ENCODE results near the gene HECTD2. TPM values are rescaled to one million over a fixed set of nuclear protein-coding genes. Genes with fewer than 3 reads are reported as not detected.
"Not testable (repeated sequence)": the region's sequence is repeated elsewhere in the genome, so short reads cannot be mapped to it uniquely, and the experiment has no call there.

The HECTD2 gene
- total RNA-seq, 2 experiments from 2014 or later, result 1.9 to 2.2 TPM

- no peaks in the 10 kb centered on the region for H3K36me3 Mint-ChIP-seq
- no peaks in the 10 kb centered on the region for H3K9me3 Mint-ChIP-seq
- H3K4me1 Mint-ChIP-seq, result peaks cover 3% of the 10 kb centered on the region
- peaks cover 18% of the 10 kb centered on the region for H3K27me3 Mint-ChIP-seq
- peak overlapping the region; percentile 59 for H3K27ac Mint-ChIP-seq
- POLR2A ChIA-PET, result no interaction called here
- peak; percentile 96 for ATAC-seq (ENCODE audit: low read depth)
- peak overlapping the region; percentile 33 for H3K4me3 Mint-ChIP-seq
- DNase-seq, result no peak
Measured at GRCh38 chr10:91389636-91390512, 20.3 kb upstream of the HECTD2 start.

GRCh38 chr10:91390513-91390825 is 19.7 kb upstream of the HECTD2 start:
- H3K4me1 Mint-ChIP-seq; POLR2A ChIA-PET; DNase-seq; ATAC-seq (ENCODE audit: low read depth); H3K36me3 Mint-ChIP-seq; H3K4me3 Mint-ChIP-seq; H3K27ac Mint-ChIP-seq; H3K9me3 Mint-ChIP-seq: not testable (repeated sequence)
- peaks cover 18% of the 10 kb centered on the region for H3K27me3 Mint-ChIP-seq

DNA sequence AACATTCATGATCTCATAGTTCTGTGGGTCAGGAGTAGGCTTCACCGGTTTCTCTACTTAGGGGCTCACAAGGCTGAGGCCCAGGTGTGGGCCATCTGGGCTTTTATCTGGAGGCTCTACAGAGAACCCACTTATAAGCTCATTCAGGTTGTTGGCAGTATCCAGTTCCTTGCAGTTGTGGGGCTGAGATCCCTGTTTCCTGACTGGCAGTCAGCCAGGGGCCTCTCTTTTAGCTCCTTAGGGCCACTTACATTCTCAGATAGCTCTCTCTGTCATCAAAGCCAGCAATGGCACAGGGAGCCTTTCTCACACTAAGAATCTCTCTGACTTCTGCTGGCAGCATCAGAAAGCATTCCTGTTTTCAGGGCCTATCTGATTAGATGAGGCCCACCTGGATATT is 18.2 kb upstream of the HECTD2 start:
- no peak for ATAC-seq (ENCODE audit: low read depth)
- DNase-seq, result no peak
- no peaks in the 10 kb centered on the region for H3K9me3 Mint-ChIP-seq
- peaks cover 2% of the 10 kb centered on the region for H3K36me3 Mint-ChIP-seq
- H3K27ac Mint-ChIP-seq, result no peak overlapping the region
- peaks cover 3% of the 10 kb centered on the region for H3K4me1 Mint-ChIP-seq
- H3K27me3 Mint-ChIP-seq, result peaks cover 24% of the 10 kb centered on the region
- no peak overlapping the region for H3K4me3 Mint-ChIP-seq
- POLR2A ChIA-PET, result interaction anchor here (0.7 kb wide), 1 partner anchor 1722 kb away, joined by 3 read pairs; no protein-coding TSS in a partner anchor

DNA sequence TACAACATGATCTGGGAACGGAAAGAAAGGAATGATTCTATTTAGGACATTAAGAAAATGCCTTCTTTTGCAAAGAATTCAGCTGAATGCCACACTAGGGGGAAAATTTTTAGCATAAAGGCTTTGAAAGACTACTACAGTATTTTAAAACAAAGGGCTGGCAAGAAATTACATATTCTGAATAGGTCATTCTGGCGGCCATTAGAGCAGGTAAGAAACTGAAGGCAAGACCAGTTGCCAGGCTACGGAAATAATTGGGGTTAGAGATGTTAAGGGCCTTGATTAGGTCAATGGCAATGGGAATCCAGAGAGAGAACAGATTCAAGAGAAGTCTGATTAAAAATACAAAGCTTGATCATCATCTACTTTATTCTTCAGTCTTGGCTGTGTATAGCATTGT is 3.8 kb upstream of the HECTD2 start:
- Mint-ChIP-seq H3K36me3 (no peaks in the 10 kb centered on the region), H3K4me1 (peaks cover 9% of the 10 kb centered on the region), H3K9me3 (no peaks in the 10 kb centered on the region), H3K4me3 (no peak overlapping the region), H3K27ac (no peak overlapping the region), H3K27me3 (peaks cover 26% of the 10 kb centered on the region)
- no peak for ATAC-seq (ENCODE audit: low read depth)
- no peak for DNase-seq
- POLR2A ChIA-PET, result no interaction called here

DNA sequence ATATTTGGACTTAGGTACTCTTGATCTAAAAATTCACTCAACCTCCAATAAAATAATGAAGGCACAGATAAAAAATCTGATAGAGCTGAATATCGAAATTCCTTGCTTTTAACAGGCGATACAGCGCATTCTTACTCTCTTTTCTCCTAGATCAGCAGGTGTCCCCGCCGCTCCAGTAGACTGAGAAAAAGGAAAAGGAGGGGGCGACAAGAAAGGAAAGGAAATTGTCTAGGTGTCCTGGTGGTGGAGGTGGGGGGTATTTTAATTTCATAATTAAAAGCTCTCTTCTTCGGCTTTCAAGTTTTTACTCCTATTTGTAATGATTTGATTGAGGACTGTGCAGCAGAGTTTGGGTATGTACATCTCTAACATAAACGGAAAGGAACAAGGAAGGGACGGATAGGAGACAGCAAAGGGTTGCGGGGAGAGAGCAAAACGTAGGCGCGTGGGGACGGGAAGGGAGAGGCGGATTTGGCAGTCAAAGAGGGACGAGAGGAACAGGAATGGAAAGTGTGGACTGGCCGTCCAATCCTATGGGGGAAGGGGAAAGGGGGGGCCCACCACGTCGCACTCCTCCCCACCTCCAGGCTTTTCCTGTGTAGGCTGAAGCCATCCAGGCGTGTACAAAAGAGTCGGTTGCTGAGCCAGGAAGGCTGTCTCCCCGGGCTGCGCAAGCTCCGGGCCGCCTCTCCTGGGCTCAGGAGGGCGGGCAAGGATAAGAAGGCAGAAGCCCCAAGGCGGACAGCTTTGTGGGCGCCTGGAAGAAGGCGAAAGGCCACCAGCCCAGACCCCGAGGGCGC is 875 bp upstream of the HECTD2 start:
- peak; percentile 44 for ATAC-seq (ENCODE audit: low read depth)
- H3K4me1 Mint-ChIP-seq, result peaks cover 11% of the 10 kb centered on the region
- POLR2A ChIA-PET, result interaction anchor here (0.7 kb wide), 1 partner anchor 111 kb away, joined by 4 read pairs; no protein-coding TSS in a partner anchor
- DNase-seq, result no peak
- peak overlapping the region; percentile 86 for H3K4me3 Mint-ChIP-seq
- H3K9me3 Mint-ChIP-seq, result no peaks in the 10 kb centered on the region
- peak overlapping the region; percentile 87 for H3K27ac Mint-ChIP-seq
- peaks cover 30% of the 10 kb centered on the region for H3K27me3 Mint-ChIP-seq
- no peaks in the 10 kb centered on the region for H3K36me3 Mint-ChIP-seq

DNA sequence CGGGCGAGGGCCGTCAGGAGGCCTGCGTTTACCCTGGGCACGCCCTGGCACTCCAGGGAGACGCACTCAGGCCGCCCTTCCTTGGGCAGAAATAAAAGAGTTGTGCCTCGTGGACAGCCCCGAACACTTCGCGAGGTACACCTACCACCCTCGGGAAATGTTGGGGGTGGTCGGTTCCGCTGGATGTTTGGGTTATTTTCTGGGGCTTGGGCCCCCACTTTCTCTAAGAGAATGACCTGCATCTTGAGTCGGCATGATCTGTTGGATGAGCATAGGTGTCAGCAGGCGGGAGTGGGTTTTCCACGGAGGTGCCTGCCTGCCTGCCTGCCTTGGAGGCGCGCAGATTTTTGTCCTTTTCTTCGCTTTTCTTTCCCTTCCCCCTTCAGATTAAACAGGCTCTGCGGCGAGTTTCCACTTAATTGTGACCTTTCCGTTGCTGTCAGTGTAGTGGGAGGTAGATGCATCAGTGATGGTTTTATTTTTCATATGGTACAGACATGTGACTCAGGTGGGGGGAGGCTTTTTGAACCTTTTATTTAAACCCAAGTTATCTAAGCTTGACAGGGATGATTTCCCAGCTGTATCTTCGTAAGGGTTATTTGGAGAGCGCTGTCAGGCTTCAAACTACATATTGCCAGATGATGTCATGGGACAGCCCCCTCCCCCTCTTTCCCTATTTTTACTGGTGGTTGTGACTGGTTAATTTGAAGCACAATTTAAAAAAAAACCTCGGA is 661 bp downstream of the HECTD2 start:
- ATAC-seq (ENCODE audit: low read depth) (no peak), DNase-seq (no peak)
- peak overlapping the region; percentile 78 for H3K27ac Mint-ChIP-seq
- H3K9me3 Mint-ChIP-seq, result no peaks in the 10 kb centered on the region
- no peaks in the 10 kb centered on the region for H3K36me3 Mint-ChIP-seq
- peaks cover 13% of the 10 kb centered on the region for H3K4me1 Mint-ChIP-seq
- POLR2A ChIA-PET, result no interaction called here
- H3K4me3 Mint-ChIP-seq, result peak overlapping the region; percentile 80
- peaks cover 25% of the 10 kb centered on the region for H3K27me3 Mint-ChIP-seq

DNA sequence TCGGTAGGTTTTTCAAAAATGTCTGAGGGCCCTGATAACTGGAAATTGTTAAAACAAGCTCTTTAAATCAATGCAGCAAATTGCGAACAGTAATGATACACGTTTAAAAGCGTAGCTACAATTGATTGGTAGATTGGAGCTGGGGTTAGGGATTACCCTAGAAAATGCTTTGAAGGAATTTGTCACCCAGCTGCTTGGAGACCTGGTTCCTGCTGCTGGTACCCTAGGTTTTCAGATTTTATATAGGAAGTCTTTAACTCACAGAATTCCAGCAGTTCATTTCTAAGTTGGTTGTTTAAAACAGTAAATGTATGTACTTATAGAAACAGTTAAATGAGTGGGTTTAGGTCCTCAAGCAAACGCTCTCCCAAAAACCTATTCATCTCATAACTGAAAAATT is 1.5 kb downstream of the HECTD2 start:
- Mint-ChIP-seq H3K4me3 (no peak overlapping the region), H3K4me1 (peaks cover 15% of the 10 kb centered on the region), H3K27ac (no peak overlapping the region), H3K27me3 (peaks cover 21% of the 10 kb centered on the region), H3K36me3 (no peaks in the 10 kb centered on the region), H3K9me3 (no peaks in the 10 kb centered on the region)
- ATAC-seq (ENCODE audit: low read depth), result no peak
- POLR2A ChIA-PET, result no interaction called here
- DNase-seq, result no peak

DNA sequence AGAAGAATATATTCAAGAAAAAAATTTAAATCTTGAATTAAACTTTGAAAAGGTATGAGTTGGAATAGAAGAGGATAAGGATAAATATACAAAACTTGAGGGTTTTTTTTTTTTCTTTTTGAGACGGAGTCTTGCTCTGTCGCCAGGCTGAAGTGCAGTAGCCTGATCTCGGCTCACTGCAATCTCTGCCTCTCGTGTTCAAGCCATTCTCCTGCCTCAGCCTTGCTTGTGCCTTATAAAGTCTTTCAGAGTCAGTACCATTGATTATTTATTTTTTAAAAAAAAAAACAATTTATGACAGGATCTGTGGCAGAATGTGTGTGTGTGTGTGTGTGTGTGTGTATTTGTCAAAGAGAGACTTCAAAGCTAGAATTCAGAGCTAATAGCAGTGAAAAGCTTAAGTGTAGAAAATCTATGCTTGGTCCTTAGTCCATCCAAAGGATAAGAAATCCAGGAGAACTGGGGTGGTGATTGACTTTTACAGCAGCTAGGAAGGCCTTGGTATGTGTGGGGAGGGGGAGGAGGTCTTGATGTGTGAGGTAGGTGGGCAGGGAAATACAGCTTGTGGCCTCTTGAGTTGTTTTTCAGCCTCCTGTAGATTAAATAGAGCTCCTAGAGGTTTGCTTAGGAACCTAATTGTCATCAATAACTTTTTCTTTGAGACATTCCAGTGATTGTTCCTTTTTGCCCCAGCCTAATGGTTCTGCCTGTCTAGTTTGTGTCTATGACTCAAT is 2.4 kb downstream of the HECTD2 start:
- no peaks in the 10 kb centered on the region for H3K9me3 Mint-ChIP-seq
- no peak for ATAC-seq (ENCODE audit: low read depth)
- H3K4me3 Mint-ChIP-seq, result no peak overlapping the region
- no peak overlapping the region for H3K27ac Mint-ChIP-seq
- H3K36me3 Mint-ChIP-seq, result no peaks in the 10 kb centered on the region
- POLR2A ChIA-PET, result no interaction called here
- H3K4me1 Mint-ChIP-seq, result peaks cover 15% of the 10 kb centered on the region
- peaks cover 19% of the 10 kb centered on the region for H3K27me3 Mint-ChIP-seq
- no peak for DNase-seq

DNA sequence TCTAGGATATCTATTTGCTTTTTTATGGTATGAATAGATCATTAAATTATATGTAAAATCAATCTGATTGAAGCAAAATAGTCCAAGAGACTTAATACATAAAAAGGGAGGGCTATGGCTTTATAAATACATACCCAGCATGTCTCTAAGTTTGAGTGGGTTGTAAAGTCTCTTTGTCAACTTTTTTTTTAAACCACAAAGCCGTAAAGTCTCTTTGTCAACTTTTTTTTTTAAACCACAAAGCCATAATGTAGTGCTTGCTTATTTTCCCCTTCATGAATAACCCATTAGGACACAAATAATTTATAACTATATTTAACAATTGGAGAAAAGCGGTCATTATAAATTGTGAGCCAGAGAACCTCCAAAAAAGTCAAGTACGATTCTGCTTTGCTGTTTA is 5.7 kb downstream of the HECTD2 start:
- H3K4me3 Mint-ChIP-seq, result no peak overlapping the region
- POLR2A ChIA-PET, result no interaction called here
- peaks cover 10% of the 10 kb centered on the region for H3K27me3 Mint-ChIP-seq
- no peak for ATAC-seq (ENCODE audit: low read depth)
- no peaks in the 10 kb centered on the region for H3K36me3 Mint-ChIP-seq
- H3K4me1 Mint-ChIP-seq, result peaks cover 8% of the 10 kb centered on the region
- H3K27ac Mint-ChIP-seq, result no peak overlapping the region
- no peak for DNase-seq
- H3K9me3 Mint-ChIP-seq, result no peaks in the 10 kb centered on the region

DNA sequence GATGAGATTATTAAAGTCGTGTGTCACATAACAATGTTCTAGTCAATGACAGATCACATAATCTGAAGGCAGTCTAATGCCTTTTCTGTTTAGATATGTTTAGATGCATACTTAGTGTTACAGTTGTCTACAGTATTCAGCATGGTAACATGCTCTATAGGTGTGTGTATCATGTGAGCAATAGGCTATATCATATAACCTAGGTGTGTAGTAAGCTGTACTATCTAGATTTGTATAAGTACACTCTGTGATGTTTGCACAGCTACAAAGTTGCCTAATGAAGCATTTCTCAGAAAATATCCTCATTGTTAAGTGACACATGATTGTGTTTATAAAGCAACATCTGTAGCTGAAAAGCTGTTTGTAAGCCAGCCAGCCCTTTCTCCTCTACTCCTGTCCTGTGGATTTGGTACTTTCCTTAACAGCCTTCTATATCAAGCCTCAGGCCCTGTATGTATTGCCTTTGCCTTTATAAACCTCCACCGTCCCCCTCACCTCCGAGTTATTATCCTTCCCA is 6.3 kb downstream of the HECTD2 start:
- no peak for ATAC-seq (ENCODE audit: low read depth)
- DNase-seq, result no peak
- Mint-ChIP-seq H3K27ac (no peak overlapping the region), H3K9me3 (no peaks in the 10 kb centered on the region), H3K27me3 (peaks cover 8% of the 10 kb centered on the region), H3K4me1 (peaks cover 7% of the 10 kb centered on the region), H3K4me3 (no peak overlapping the region), H3K36me3 (no peaks in the 10 kb centered on the region)
- POLR2A ChIA-PET, result no interaction called here

GRCh38 chr10:91418416-91418815 is 8.3 kb downstream of the HECTD2 start:
- Mint-ChIP-seq H3K9me3 (no peaks in the 10 kb centered on the region), H3K27ac (no peak overlapping the region), H3K4me1 (peaks cover 6% of the 10 kb centered on the region), H3K4me3 (no peak overlapping the region), H3K27me3 (no peaks in the 10 kb centered on the region), H3K36me3 (no peaks in the 10 kb centered on the region)
- POLR2A ChIA-PET, result no interaction called here
- DNase-seq, result no peak
- ATAC-seq (ENCODE audit: low read depth), result no peak

DNA sequence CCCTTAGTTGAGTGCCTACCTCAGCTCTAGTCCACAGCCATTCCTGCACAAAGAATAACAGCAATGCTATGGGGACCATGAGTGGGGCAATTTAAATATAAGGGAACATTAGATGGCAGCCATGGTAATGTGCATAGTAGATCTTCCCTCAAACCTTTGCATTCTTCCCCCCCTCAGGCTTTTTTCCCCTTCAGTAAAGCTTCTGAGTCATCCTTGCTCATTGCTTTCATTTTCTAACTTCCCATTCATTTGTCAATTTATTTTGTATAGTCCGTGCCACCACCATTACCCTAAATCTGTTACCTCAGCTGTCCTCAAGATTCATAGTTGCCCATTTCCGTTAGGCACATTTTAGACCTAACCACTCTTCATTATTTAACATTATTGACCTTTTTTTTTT is 10.7 kb downstream of the HECTD2 start:
- POLR2A ChIA-PET, result no interaction called here
- ATAC-seq (ENCODE audit: low read depth) (no peak), DNase-seq (no peak)
- H3K4me3 Mint-ChIP-seq, result no peak overlapping the region
- H3K4me1 Mint-ChIP-seq, result peaks cover 4% of the 10 kb centered on the region
- H3K27ac Mint-ChIP-seq, result no peak overlapping the region
- no peaks in the 10 kb centered on the region for H3K36me3 Mint-ChIP-seq
- H3K27me3 Mint-ChIP-seq, result no peaks in the 10 kb centered on the region
- H3K9me3 Mint-ChIP-seq, result no peaks in the 10 kb centered on the region

DNA sequence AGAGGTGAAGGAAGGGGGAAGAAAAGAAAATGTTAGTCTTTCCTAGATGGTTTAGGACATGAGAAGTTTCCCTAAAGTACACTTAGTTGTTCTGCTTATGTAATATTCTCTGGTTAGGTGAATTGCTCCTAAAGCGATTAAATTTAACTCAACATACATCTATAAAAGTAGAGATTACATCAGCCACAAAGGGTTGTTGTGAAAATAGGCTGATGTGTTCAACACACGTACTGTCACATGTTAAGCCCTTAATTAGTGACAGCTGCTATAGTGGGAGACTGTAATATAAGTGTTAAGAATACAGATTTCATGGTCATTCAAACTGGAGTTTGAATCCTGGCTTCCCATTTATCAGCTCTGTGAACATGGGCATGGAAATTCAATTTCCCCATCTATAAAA is 12.8 kb downstream of the HECTD2 start:
- ATAC-seq (ENCODE audit: low read depth) (no peak), DNase-seq (no peak)
- Mint-ChIP-seq H3K9me3 (no peaks in the 10 kb centered on the region), H3K4me1 (peaks cover 2% of the 10 kb centered on the region), H3K4me3 (no peak overlapping the region), H3K27me3 (no peaks in the 10 kb centered on the region), H3K27ac (no peak overlapping the region), H3K36me3 (no peaks in the 10 kb centered on the region)
- POLR2A ChIA-PET, result no interaction called here
